ENCODE results near the gene DXO. TPM values are rescaled to one million over a fixed set of nuclear protein-coding genes. Genes with fewer than 3 reads are reported as not detected.
A peak's percentile ranks its signal among the peaks of the same experiment; 100 is the strongest.

DXO gene
- total and polyA plus RNA-seq, 2 of the 13 experiments (the other 11 are each of a cell fraction or from before 2014, with no cell fraction given) = 18.6 to 26.2 TPM

DNA sequence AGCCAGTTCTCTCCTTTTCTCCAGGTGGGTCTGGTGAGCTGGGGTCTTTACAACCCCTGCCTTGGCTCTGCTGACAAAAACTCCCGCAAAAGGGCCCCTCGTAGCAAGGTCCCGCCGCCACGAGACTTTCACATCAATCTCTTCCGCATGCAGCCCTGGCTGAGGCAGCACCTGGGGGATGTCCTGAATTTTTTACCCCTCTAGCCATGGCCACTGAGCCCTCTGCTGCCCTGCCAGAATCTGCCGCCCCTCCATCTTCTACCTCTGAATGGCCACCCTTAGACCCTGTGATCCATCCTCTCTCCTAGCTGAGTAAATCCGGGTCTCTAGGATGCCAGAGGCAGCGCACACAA, 26.8 kb downstream of the DXO start:
- in situ Hi-C loops (cut with HindIII; ENCODE audit: extremely low pct_ligation_motif_present, low pct_unique_long_range_greater_than_20kb) = loop anchor here (5.0 kb wide), 1 partner anchor 43 kb away; the partner anchor contains the start of gene ZBTB12
- ChIA-PET POLR2A (interaction anchor here (0.7 to 5.1 kb wide), 53 partner anchors 8 to 1027 kb away, joined by 3 to 151 read pairs (median 5); partner anchors contain the start of genes ABHD16A, APOM, ATF6B and C2), CTCF (ENCODE audit: low intra/inter-chr PET ratio, low total read pairs) (no interaction called here)
- Histone ChIP-seq H2AFZ (ENCODE audit: low read length) (no peak overlapping the region), H3K4me1 (ENCODE audit: insufficient read depth, low read length) (peaks cover 91% of the 10 kb centered on the region), H4K20me1 (ENCODE audit: insufficient read depth, low read length) (no peaks in the 10 kb centered on the region), H3K27me3 (ENCODE audit: control insufficient read depth in 1 of 2, insufficient read depth in 2 of 2, low read length in 2 of 2) (no peaks in the 10 kb centered on the region; a peak in 1 of 5 replicates), H3K9ac (ENCODE audit: insufficient read depth, low read depth, low read length) (peak overlapping the region; percentile 61), H3K79me2 (ENCODE audit: insufficient read depth, low read length) (peaks cover 22% of the 10 kb centered on the region), H3K4me3 (replicated peaks in 1 of 3; ENCODE audit: insufficient read depth in 1 of 3, low read depth in 2 of 3, low read length in 3 of 3) (peak overlapping the region in 1 of 3 experiments; percentile 27; a peak in 1 of 6 replicates), H3K9me3 (ENCODE audit: low read length) (no peaks in the 10 kb centered on the region), H3K27ac (ENCODE audit: extremely low read length, insufficient read depth, low read length) (peak overlapping the region; percentile 88), H3K4me2 (ENCODE audit: low read depth, low read length) (peak overlapping the region; percentile 61), H3K36me3 (replicated peaks in 1 of 2; ENCODE audit: control insufficient read depth in 1 of 2, insufficient read depth in 2 of 2, low read length in 2 of 2) (peaks cover 11 to 61% of the 10 kb centered on the region in 2 experiments)
- DNase-seq (ENCODE audit: low spot score) (no peak), ATAC-seq (no peak), FAIRE-seq (no peak)
- WGBS (ENCODE audit: low lambda C conversion rate) = 79% methylated on average over 9 of the region's 9 CpGs
- intact Hi-C loops (cut with micrococcal nuclease; ENCODE audit: unreplicated experiment) = loop anchor here (1.0 to 2.0 kb wide), 3 partner anchors 18 to 47 kb away; partner anchors contain the start of genes C2 and ZBTB12
- BruUV-seq (replicated peaks) = no TSS peak
- no peak for TF ChIP-seq TCF7L2 (IDR thresholded peaks at IDR 0.05; ENCODE audit: low read depth, low read length)
- TF ChIP-seq, protein P1, sequence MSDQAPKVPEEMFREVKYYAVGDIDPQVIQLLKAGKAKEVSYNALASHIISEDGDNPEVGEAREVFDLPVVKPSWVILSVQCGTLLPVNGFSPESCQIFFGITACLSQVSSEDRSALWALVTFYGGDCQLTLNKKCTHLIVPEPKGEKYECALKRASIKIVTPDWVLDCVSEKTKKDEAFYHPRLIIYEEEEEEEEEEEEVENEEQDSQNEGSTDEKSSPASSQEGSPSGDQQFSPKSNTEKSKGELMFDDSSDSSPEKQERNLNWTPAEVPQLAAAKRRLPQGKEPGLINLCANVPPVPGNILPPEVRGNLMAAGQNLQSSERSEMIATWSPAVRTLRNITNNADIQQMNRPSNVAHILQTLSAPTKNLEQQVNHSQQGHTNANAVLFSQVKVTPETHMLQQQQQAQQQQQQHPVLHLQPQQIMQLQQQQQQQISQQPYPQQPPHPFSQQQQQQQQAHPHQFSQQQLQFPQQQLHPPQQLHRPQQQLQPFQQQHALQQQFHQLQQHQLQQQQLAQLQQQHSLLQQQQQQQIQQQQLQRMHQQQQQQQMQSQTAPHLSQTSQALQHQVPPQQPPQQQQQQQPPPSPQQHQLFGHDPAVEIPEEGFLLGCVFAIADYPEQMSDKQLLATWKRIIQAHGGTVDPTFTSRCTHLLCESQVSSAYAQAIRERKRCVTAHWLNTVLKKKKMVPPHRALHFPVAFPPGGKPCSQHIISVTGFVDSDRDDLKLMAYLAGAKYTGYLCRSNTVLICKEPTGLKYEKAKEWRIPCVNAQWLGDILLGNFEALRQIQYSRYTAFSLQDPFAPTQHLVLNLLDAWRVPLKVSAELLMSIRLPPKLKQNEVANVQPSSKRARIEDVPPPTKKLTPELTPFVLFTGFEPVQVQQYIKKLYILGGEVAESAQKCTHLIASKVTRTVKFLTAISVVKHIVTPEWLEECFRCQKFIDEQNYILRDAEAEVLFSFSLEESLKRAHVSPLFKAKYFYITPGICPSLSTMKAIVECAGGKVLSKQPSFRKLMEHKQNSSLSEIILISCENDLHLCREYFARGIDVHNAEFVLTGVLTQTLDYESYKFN (CRISPR knock-in tag; conservative IDR thresholded peaks at IDR 0.05) = no peak
- TF ChIP-seq ZNF777 (CRISPR knock-in tag; IDR thresholded peaks at IDR 0.05) = 0 out of 2 replicates have a peak, but pooled peaks have one; percentile 2
- TF ChIP-seq, protein P2, sequence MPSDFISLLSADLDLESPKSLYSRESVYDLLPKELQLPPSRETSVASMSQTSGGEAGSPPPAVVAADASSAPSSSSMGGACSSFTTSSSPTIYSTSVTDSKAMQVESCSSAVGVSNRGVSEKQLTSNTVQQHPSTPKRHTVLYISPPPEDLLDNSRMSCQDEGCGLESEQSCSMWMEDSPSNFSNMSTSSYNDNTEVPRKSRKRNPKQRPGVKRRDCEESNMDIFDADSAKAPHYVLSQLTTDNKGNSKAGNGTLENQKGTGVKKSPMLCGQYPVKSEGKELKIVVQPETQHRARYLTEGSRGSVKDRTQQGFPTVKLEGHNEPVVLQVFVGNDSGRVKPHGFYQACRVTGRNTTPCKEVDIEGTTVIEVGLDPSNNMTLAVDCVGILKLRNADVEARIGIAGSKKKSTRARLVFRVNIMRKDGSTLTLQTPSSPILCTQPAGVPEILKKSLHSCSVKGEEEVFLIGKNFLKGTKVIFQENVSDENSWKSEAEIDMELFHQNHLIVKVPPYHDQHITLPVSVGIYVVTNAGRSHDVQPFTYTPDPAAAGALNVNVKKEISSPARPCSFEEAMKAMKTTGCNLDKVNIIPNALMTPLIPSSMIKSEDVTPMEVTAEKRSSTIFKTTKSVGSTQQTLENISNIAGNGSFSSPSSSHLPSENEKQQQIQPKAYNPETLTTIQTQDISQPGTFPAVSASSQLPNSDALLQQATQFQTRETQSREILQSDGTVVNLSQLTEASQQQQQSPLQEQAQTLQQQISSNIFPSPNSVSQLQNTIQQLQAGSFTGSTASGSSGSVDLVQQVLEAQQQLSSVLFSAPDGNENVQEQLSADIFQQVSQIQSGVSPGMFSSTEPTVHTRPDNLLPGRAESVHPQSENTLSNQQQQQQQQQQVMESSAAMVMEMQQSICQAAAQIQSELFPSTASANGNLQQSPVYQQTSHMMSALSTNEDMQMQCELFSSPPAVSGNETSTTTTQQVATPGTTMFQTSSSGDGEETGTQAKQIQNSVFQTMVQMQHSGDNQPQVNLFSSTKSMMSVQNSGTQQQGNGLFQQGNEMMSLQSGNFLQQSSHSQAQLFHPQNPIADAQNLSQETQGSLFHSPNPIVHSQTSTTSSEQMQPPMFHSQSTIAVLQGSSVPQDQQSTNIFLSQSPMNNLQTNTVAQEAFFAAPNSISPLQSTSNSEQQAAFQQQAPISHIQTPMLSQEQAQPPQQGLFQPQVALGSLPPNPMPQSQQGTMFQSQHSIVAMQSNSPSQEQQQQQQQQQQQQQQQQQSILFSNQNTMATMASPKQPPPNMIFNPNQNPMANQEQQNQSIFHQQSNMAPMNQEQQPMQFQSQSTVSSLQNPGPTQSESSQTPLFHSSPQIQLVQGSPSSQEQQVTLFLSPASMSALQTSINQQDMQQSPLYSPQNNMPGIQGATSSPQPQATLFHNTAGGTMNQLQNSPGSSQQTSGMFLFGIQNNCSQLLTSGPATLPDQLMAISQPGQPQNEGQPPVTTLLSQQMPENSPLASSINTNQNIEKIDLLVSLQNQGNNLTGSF (CRISPR knock-in tag; IDR thresholded peaks at IDR 0.05) = 0 out of 2 replicates have a peak, but pooled peaks have one; percentile 23
- TF ChIP-seq, protein P3, sequence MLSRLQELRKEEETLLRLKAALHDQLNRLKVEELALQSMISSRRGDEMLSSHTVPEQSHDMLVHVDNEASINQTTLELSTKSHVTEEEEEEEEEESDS (CRISPR knock-in tag; IDR thresholded peaks at IDR 0.05; ENCODE audit: borderline replicate concordance) = no peak
- TF ChIP-seq HOXA7 (CRISPR knock-in tag; IDR thresholded peaks at IDR 0.05) = no peak
- TF ChIP-seq, protein P4, sequence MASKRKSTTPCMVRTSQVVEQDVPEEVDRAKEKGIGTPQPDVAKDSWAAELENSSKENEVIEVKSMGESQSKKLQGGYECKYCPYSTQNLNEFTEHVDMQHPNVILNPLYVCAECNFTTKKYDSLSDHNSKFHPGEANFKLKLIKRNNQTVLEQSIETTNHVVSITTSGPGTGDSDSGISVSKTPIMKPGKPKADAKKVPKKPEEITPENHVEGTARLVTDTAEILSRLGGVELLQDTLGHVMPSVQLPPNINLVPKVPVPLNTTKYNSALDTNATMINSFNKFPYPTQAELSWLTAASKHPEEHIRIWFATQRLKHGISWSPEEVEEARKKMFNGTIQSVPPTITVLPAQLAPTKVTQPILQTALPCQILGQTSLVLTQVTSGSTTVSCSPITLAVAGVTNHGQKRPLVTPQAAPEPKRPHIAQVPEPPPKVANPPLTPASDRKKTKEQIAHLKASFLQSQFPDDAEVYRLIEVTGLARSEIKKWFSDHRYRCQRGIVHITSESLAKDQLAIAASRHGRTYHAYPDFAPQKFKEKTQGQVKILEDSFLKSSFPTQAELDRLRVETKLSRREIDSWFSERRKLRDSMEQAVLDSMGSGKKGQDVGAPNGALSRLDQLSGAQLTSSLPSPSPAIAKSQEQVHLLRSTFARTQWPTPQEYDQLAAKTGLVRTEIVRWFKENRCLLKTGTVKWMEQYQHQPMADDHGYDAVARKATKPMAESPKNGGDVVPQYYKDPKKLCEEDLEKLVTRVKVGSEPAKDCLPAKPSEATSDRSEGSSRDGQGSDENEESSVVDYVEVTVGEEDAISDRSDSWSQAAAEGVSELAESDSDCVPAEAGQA (IDR thresholded peaks at IDR 0.05; ENCODE audit: low read depth) = 0 out of 2 replicates have a peak, but pooled peaks have one; percentile 9
- TF ChIP-seq, protein P4 (CRISPR knock-in tag; IDR thresholded peaks at IDR 0.05; ENCODE audit: borderline replicate concordance) = no peak

Data from HepG2 (cell line).